Breast epithelium (tissue), 4 donors: ENCODE measurements around the gene TIAM1. TPM values are rescaled to one million over a fixed set of nuclear protein-coding genes. Genes with fewer than 3 reads are reported as not detected.

Experiments used
- DNase-seq, 2 donors: peaks; one replicate each; pipeline ENCODE4 v3.0.0-alpha.2; 2019; ENCODE audit warnings: low spot score in 2 of 2
- H3K27ac ChIP-seq, 2 donors: fragments of 200-600 bp; sonication (generic) in 1 of 2; one replicate each; pipeline ENCODE4 v1.5.1; 2016 to 2019; ENCODE audit warnings: mild to moderate bottlenecking in 1 of 2
- H3K27me3 ChIP-seq, 2 donors: fragments of 200-600 bp; sonication (generic) in 1 of 2; one replicate each; pipeline versions ENCODE4 v1.5.1 to v1.6.0; 2017 to 2019; ENCODE audit warnings: control low read depth in 1 of 2, mild to moderate bottlenecking in 1 of 2
- H3K36me3 ChIP-seq: fragments of 200-600 bp; one replicate; pipeline ENCODE4 v1.5.1; 2019
- H3K4me1 ChIP-seq, 2 donors: fragments of 200-600 bp; sonication (generic); one replicate each; pipeline ENCODE4 v1.5.1; 2016 to 2019; ENCODE audit warnings: control low read depth in 1 of 2
- H3K4me3 ChIP-seq, 3 donors: fragments of 200-600 bp; sonication (generic); 1 replicate in 2 of 3; 2 replicates in 1 of 3; pipeline ENCODE4 v1.5.1; 2016 to 2019; ENCODE audit warnings: mild to moderate bottlenecking in 3 of 3, moderate library complexity in 2 of 3
- H3K9me3 ChIP-seq, 2 donors: fragments of 200-600 bp; sonication (generic) in 1 of 2; one replicate each; pipeline ENCODE4 v1.5.1; 2016 to 2019; ENCODE audit warnings: control low read depth in 1 of 2
- CTCF ChIP-seq, 3 donors: fragments of 450-650 bp; IDR thresholded peaks; one replicate each; pipeline ENCODE4 v1.5.1; 2016 to 2017; ENCODE audit warnings: antibody characterized with exemption in 3 of 3, mild to moderate bottlenecking in 3 of 3, moderate library complexity in 3 of 3
- POLR2A ChIP-seq: fragments of 450-650 bp; IDR thresholded peaks from one replicate; pipeline ENCODE4 v1.6.1; 2016; ENCODE audit warnings: antibody characterized with exemption, mild to moderate bottlenecking, moderate library complexity
- POLR2AphosphoS5 ChIP-seq, 3 donors: sonication (generic); formaldehyde crosslinking; IDR thresholded peaks; one replicate each; pipeline ENCODE4 v1.6.1; 2017; ENCODE audit warnings: antibody characterized with exemption in 3 of 3
- intact Hi-C: fragments of 100-400 bp; cut with DNase I; formaldehyde crosslinking; loops from one replicate; pipeline ENCODE4 v1.15.1; 2023; ENCODE audit warnings: low total_unique reads
- total RNA-seq, 3 donors: library from RNA; depleted of rRNA; stranded (reverse); fragments of >200 nt; gene quantifications; one replicate each; pipeline ENCODE4 v1.1.0, GENCODE V29; 2016

The TIAM1 gene
- total RNA-seq, 3 donors from 2014 or later = 10.6 to 17.7 (median 11.8) TPM

GRCh38 chr21:31289702-31290101 is 54.4 kb downstream of the TIAM1 start:
- no peak for TF ChIP-seq POLR2AphosphoS5 (IDR thresholded peaks at IDR 0.05)
- TF ChIP-seq CTCF (IDR thresholded peaks at IDR 0.05) = no peak
- no peak for TF ChIP-seq POLR2A
- H3K36me3 ChIP-seq = no peaks in the 10 kb centered on the region
- intact Hi-C loops = no loop called here
- no peak overlapping the region for H3K4me3 ChIP-seq
- no peaks in the 10 kb centered on the region for H3K4me1 ChIP-seq
- H3K27ac ChIP-seq = no peak overlapping the region
- no peak for DNase-seq
- no peaks in the 10 kb centered on the region for H3K27me3 ChIP-seq
- H3K9me3 ChIP-seq = peaks cover 0 to 6% of the 10 kb centered on the region in 2 donors

GRCh38 chr21:31288191-31288590 is 55.9 kb downstream of the TIAM1 start:
- intact Hi-C loops = no loop called here
- Histone ChIP-seq H3K4me3 (no peak overlapping the region), H3K9me3 (peaks cover 0 to 6% of the 10 kb centered on the region in 2 donors), H3K36me3 (no peaks in the 10 kb centered on the region), H3K27me3 (no peaks in the 10 kb centered on the region), H3K4me1 (no peaks in the 10 kb centered on the region), H3K27ac (no peak overlapping the region)
- no peak for DNase-seq
- TF ChIP-seq POLR2A (no peak), CTCF (IDR thresholded peaks at IDR 0.05) (no peak), POLR2AphosphoS5 (IDR thresholded peaks at IDR 0.05) (no peak)

- Histone ChIP-seq H3K4me3 (no peak overlapping the region), H3K9me3 (peaks cover 0 to 6% of the 10 kb centered on the region in 2 donors), H3K27me3 (no peaks in the 10 kb centered on the region), H3K36me3 (no peaks in the 10 kb centered on the region), H3K27ac (no peak overlapping the region), H3K4me1 (no peaks in the 10 kb centered on the region)
- no peak for DNase-seq
- no peak for TF ChIP-seq POLR2AphosphoS5 (IDR thresholded peaks at IDR 0.05)
- TF ChIP-seq POLR2A = no peak
- no peak for TF ChIP-seq CTCF (IDR thresholded peaks at IDR 0.05)
- intact Hi-C loops = no loop called here
These were observed 56.9 kb downstream of the TIAM1 start for GRCh38 chr21:31287201-31287600.

GRCh38 chr21:31286621-31287020 is 57.4 kb downstream of the TIAM1 start:
- Histone ChIP-seq H3K36me3 (no peaks in the 10 kb centered on the region), H3K4me3 (no peak overlapping the region), H3K27ac (no peak overlapping the region), H3K9me3 (peaks cover 0 to 6% of the 10 kb centered on the region in 2 donors), H3K4me1 (no peaks in the 10 kb centered on the region), H3K27me3 (no peaks in the 10 kb centered on the region)
- no peak for DNase-seq
- TF ChIP-seq POLR2A (no peak), POLR2AphosphoS5 (IDR thresholded peaks at IDR 0.05) (no peak), CTCF (IDR thresholded peaks at IDR 0.05) (no peak)
- intact Hi-C loops = no loop called here

- H3K27me3 ChIP-seq = no peaks in the 10 kb centered on the region
- no peaks in the 10 kb centered on the region for H3K36me3 ChIP-seq
- peaks cover 0 to 6% of the 10 kb centered on the region in 2 donors for H3K9me3 ChIP-seq
- TF ChIP-seq POLR2A = no peak
- TF ChIP-seq POLR2AphosphoS5 (IDR thresholded peaks at IDR 0.05) = no peak
- no peak for TF ChIP-seq CTCF (IDR thresholded peaks at IDR 0.05)
- no peak overlapping the region for H3K27ac ChIP-seq
- no peak overlapping the region for H3K4me3 ChIP-seq
- DNase-seq = no peak
- H3K4me1 ChIP-seq = no peaks in the 10 kb centered on the region
- intact Hi-C loops = loop anchor here (5.0 kb wide), 1 partner anchor 343 kb away; no protein-coding TSS in a partner anchor
These were observed 59.2 kb downstream of the TIAM1 start for GRCh38 chr21:31284797-31285397.
